ENCODE results near the gene FBLN2. TPM values are rescaled to one million over a fixed set of nuclear protein-coding genes. Genes with fewer than 3 reads are reported as not detected.

The FBLN2 gene
- total RNA-seq, 1 experiment from 2014 or later: 0.11 TPM

GRCh38 chr3:13624671-13625125, 75.8 kb downstream of the FBLN2 start:
- no TSS peak for BruUV-seq (replicated peaks)
- CTCF ChIA-PET: no interaction called here

GRCh38 chr3:13626396-13626795, 77.5 kb downstream of the FBLN2 start:
- Histone ChIP-seq H3F3A (ENCODE audit: low read length, unreplicated experiment) (no peaks in the 10 kb centered on the region), H2AFZ (ENCODE audit: low read length) (no peak overlapping the region), H4K20me1 (ENCODE audit: low read length) (no peaks in the 10 kb centered on the region), H3K4me1 (ENCODE audit: insufficient read depth, low read length) (no peaks in the 10 kb centered on the region), H3K36me3 (ENCODE audit: low read depth, low read length) (no peaks in the 10 kb centered on the region), H3K4me3 (ENCODE audit: low read length) (no peak overlapping the region), H3K4me2 (ENCODE audit: low read length) (no peak overlapping the region), H3K27ac (ENCODE audit: low read length) (no peak overlapping the region), H3K9ac (ENCODE audit: low read length) (no peak overlapping the region), H3K9me3 (ENCODE audit: low read length) (no peaks in the 10 kb centered on the region), H3K79me2 (ENCODE audit: low read length) (no peaks in the 10 kb centered on the region), H3K27me3 (ENCODE audit: low read length) (no peaks in the 10 kb centered on the region), H3K9me2 (replicated peaks; ENCODE audit: low read length) (no peaks in the 10 kb centered on the region)
- DNase-seq (no peak), ATAC-seq (no peak)
- CTCF ChIA-PET: interaction anchor here (0.6 kb wide), 1 partner anchor 172 kb away, joined by 4 read pairs; no protein-coding TSS in a partner anchor
- no peak for TF ChIP-seq CTCF (conservative IDR thresholded peaks at IDR 0.05; ENCODE audit: low read depth, low read length)
- TF ChIP-seq EZH2phosphoT487 (IDR thresholded peaks at IDR 0.05; ENCODE audit: borderline replicate concordance, low read length): no peak
- no peak for TF ChIP-seq EZH2 (IDR thresholded peaks at IDR 0.05; ENCODE audit: low read length, unreplicated experiment)
- no TSS peak for BruUV-seq (replicated peaks)
- intact Hi-C loops (cut with micrococcal nuclease): no loop called here
- POLR2A ChIA-PET (ENCODE audit: unreplicated experiment): no interaction called here

More at GRCh38 chr3:13624671-13625125, 75.8 kb downstream of the FBLN2 start:
- POLR2A ChIA-PET (ENCODE audit: unreplicated experiment): no interaction called here
- DNase-seq (no peak), ATAC-seq (no peak)
- Histone ChIP-seq H2AFZ (ENCODE audit: low read length) (no peak overlapping the region), H3K27ac (ENCODE audit: low read length) (no peak overlapping the region), H3K9me2 (replicated peaks; ENCODE audit: low read length) (no peaks in the 10 kb centered on the region), H3K9ac (ENCODE audit: low read length) (no peak overlapping the region), H3K9me3 (ENCODE audit: low read length) (no peaks in the 10 kb centered on the region), H3K79me2 (ENCODE audit: low read length) (no peaks in the 10 kb centered on the region), H3K4me1 (ENCODE audit: insufficient read depth, low read length) (no peaks in the 10 kb centered on the region), H3K36me3 (ENCODE audit: low read depth, low read length) (no peaks in the 10 kb centered on the region), H3K27me3 (ENCODE audit: low read length) (no peaks in the 10 kb centered on the region), H4K20me1 (ENCODE audit: low read length) (no peaks in the 10 kb centered on the region), H3K4me3 (ENCODE audit: low read length) (no peak overlapping the region), H3F3A (ENCODE audit: low read length, unreplicated experiment) (no peaks in the 10 kb centered on the region), H3K4me2 (ENCODE audit: low read length) (no peak overlapping the region)
- TF ChIP-seq EZH2 (IDR thresholded peaks at IDR 0.05; ENCODE audit: low read length, unreplicated experiment): no peak
- no peak for TF ChIP-seq EZH2phosphoT487 (IDR thresholded peaks at IDR 0.05; ENCODE audit: borderline replicate concordance, low read length)
- intact Hi-C loops (cut with micrococcal nuclease): no loop called here

GRCh38 chr3:13626915-13627460, 78.1 kb downstream of the FBLN2 start:
- CTCF ChIA-PET: no interaction called here
- Histone ChIP-seq H3K79me2 (ENCODE audit: low read length) (no peaks in the 10 kb centered on the region), H3K4me1 (ENCODE audit: insufficient read depth, low read length) (no peaks in the 10 kb centered on the region), H3K9me2 (replicated peaks; ENCODE audit: low read length) (no peaks in the 10 kb centered on the region), H3K9ac (ENCODE audit: low read length) (no peak overlapping the region), H4K20me1 (ENCODE audit: low read length) (no peaks in the 10 kb centered on the region), H3K27ac (ENCODE audit: low read length) (no peak overlapping the region), H3K4me2 (ENCODE audit: low read length) (no peak overlapping the region), H3K9me3 (ENCODE audit: low read length) (no peaks in the 10 kb centered on the region), H3K4me3 (ENCODE audit: low read length) (no peak overlapping the region), H3K36me3 (ENCODE audit: low read depth, low read length) (no peaks in the 10 kb centered on the region), H3F3A (ENCODE audit: low read length, unreplicated experiment) (no peaks in the 10 kb centered on the region), H2AFZ (ENCODE audit: low read length) (no peak overlapping the region), H3K27me3 (ENCODE audit: low read length) (no peaks in the 10 kb centered on the region)
- TF ChIP-seq CTCF (conservative IDR thresholded peaks at IDR 0.05; ENCODE audit: low read depth, low read length) (no peak), EZH2 (IDR thresholded peaks at IDR 0.05; ENCODE audit: low read length, unreplicated experiment) (no peak), EZH2phosphoT487 (IDR thresholded peaks at IDR 0.05; ENCODE audit: borderline replicate concordance, low read length) (no peak)
- DNase-seq: no peak
- POLR2A ChIA-PET (ENCODE audit: unreplicated experiment): no interaction called here
- ATAC-seq: no peak
- BruUV-seq (replicated peaks): no TSS peak
- intact Hi-C loops (cut with micrococcal nuclease): no loop called here

Measured in PC-3 (cell line).